Endothelial cell of hepatic sinusoid (primary cell): Measurements from ENCODE around the gene ACOXL.

Experiments
- in situ Hi-C: cut with HindIII; loops from 2 replicates; pipeline ENCODE4 v1.10.0; 2017; ENCODE audit warnings: low sequenced_read_pairs

The ACOXL gene

GRCh38 chr2:110871637-110872036 is 139.3 kb downstream of the ACOXL start:
- in situ Hi-C loops: no loop called here

GRCh38 chr2:110872521-110872920 is 140.1 kb downstream of the ACOXL start:
- in situ Hi-C loops: no loop called here

- in situ Hi-C loops: no loop called here
Measured at GRCh38 chr2:110873056-110873502, 140.7 kb downstream of the ACOXL start.

GRCh38 chr2:110873597-110874452 is 141.5 kb downstream of the ACOXL start:
- in situ Hi-C loops: no loop called here

- in situ Hi-C loops: no loop called here
Measured at GRCh38 chr2:110874453-110875383, 142.3 kb downstream of the ACOXL start.

GRCh38 chr2:110875384-110875725 is 143.0 kb downstream of the ACOXL start:
- in situ Hi-C loops: no loop called here

- in situ Hi-C loops: no loop called here
Measured at GRCh38 chr2:110876167-110876999, 144.0 kb downstream of the ACOXL start.

GRCh38 chr2:110877031-110877827 is 144.9 kb downstream of the ACOXL start:
- in situ Hi-C loops: no loop called here

GRCh38 chr2:110878150-110878549 is 145.8 kb downstream of the ACOXL start:
- in situ Hi-C loops: no loop called here

GRCh38 chr2:110881908-110882307 is 149.5 kb downstream of the ACOXL start:
- in situ Hi-C loops: no loop called here

GRCh38 chr2:110883406-110883805 is 151.0 kb downstream of the ACOXL start:
- in situ Hi-C loops: no loop called here

- in situ Hi-C loops: no loop called here
Measured at GRCh38 chr2:110885256-110885655, 152.9 kb downstream of the ACOXL start.

- in situ Hi-C loops: no loop called here
Measured at GRCh38 chr2:110886826-110887573, 154.6 kb downstream of the ACOXL start.

- in situ Hi-C loops: no loop called here
Measured at GRCh38 chr2:110888411-110888810, 156.0 kb downstream of the ACOXL start.

GRCh38 chr2:110891626-110892025 is 159.3 kb downstream of the ACOXL start:
- in situ Hi-C loops: no loop called here

GRCh38 chr2:110896226-110896625 is 163.9 kb downstream of the ACOXL start:
- in situ Hi-C loops: no loop called here

GRCh38 chr2:110897966-110898365 is 165.6 kb downstream of the ACOXL start:
- in situ Hi-C loops: no loop called here

- in situ Hi-C loops: no loop called here
Measured at GRCh38 chr2:110900191-110900590, 167.8 kb downstream of the ACOXL start.

- in situ Hi-C loops: no loop called here
Measured at GRCh38 chr2:110903548-110903947, 171.2 kb downstream of the ACOXL start.
